ENCODE results near the gene HDAC7. TPM values are rescaled to one million over a fixed set of nuclear protein-coding genes. Genes with fewer than 3 reads are reported as not detected.

The HDAC7 gene
- total RNA-seq, 1 donor from 2014 or later, result 120 TPM

DNA sequence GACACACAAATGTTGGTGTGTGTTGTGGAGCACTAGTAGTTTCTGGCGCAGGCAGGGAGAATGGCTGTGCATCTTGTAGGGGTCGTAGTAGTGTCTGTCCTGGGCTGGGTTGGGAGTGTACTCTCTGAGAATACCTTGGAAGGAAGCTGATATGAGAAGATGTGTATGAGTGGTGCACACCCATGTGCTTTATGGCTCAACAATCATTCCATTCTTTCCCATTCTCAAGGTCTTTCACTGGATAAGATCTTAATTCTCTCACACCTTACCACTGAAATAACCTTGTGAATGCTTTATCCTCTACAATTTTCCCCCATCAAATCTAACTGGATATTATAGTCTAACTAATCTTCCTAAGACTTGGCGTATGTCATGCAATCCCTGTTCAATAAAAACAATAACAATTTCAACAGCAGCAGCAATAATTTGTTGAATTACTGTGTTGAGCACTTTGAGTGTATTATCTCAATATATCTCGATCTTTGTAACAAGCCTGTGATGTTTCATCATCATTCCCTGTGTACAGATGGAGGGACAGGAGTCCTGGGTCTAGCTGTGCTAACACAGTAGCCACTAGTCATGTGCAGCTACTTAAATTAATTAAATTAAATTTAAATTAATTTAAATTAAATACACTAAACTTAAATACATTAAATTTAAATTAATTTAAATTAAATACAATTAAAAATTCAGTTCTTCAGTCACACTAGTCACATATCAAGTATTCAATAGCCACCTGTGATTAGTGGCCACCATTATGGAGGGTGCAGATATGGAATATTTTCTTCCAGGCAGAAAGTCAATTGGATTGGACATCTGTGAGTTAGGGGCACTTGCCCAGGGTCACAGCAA lies 50.2 kb downstream of the HDAC7 start:
- H3K9me3 Mint-ChIP-seq (ENCODE audit: unreplicated experiment), result no peaks in the 10 kb centered on the region
- peaks cover 24% of the 10 kb centered on the region for H3K4me1 Mint-ChIP-seq (ENCODE audit: unreplicated experiment)
- H3K27me3 Mint-ChIP-seq (ENCODE audit: unreplicated experiment), result no peaks in the 10 kb centered on the region
- H3K36me3 Mint-ChIP-seq (ENCODE audit: unreplicated experiment), result no peaks in the 10 kb centered on the region
- no peak overlapping the region for H3K4me3 Mint-ChIP-seq (ENCODE audit: unreplicated experiment)
- no peak overlapping the region for H3K27ac Mint-ChIP-seq (ENCODE audit: unreplicated experiment)
- no peak for DNase-seq (ENCODE audit: extremely low spot score, unreplicated experiment)
- TF ChIP-seq, protein P1, sequence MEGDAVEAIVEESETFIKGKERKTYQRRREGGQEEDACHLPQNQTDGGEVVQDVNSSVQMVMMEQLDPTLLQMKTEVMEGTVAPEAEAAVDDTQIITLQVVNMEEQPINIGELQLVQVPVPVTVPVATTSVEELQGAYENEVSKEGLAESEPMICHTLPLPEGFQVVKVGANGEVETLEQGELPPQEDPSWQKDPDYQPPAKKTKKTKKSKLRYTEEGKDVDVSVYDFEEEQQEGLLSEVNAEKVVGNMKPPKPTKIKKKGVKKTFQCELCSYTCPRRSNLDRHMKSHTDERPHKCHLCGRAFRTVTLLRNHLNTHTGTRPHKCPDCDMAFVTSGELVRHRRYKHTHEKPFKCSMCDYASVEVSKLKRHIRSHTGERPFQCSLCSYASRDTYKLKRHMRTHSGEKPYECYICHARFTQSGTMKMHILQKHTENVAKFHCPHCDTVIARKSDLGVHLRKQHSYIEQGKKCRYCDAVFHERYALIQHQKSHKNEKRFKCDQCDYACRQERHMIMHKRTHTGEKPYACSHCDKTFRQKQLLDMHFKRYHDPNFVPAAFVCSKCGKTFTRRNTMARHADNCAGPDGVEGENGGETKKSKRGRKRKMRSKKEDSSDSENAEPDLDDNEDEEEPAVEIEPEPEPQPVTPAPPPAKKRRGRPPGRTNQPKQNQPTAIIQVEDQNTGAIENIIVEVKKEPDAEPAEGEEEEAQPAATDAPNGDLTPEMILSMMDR (IDR thresholded peaks at IDR 0.05), result no peak

GRCh38 chr12:47768323-47768811 lies 51.3 kb downstream of the HDAC7 start:
- H3K9me3 Mint-ChIP-seq (ENCODE audit: unreplicated experiment), result no peaks in the 10 kb centered on the region
- no peak overlapping the region for H3K27ac Mint-ChIP-seq (ENCODE audit: unreplicated experiment)
- H3K4me1 Mint-ChIP-seq (ENCODE audit: unreplicated experiment), result peaks cover 19% of the 10 kb centered on the region
- H3K4me3 Mint-ChIP-seq (ENCODE audit: unreplicated experiment), result no peak overlapping the region
- no peaks in the 10 kb centered on the region for H3K36me3 Mint-ChIP-seq (ENCODE audit: unreplicated experiment)
- DNase-seq (ENCODE audit: extremely low spot score, unreplicated experiment), result no peak
- TF ChIP-seq, protein P1 (IDR thresholded peaks at IDR 0.05), result no peak
- no peaks in the 10 kb centered on the region for H3K27me3 Mint-ChIP-seq (ENCODE audit: unreplicated experiment)

GRCh38 chr12:47767216-47767724 lies 52.4 kb downstream of the HDAC7 start:
- Mint-ChIP-seq H3K4me3 (ENCODE audit: unreplicated experiment) (no peak overlapping the region), H3K27ac (ENCODE audit: unreplicated experiment) (no peak overlapping the region), H3K4me1 (ENCODE audit: unreplicated experiment) (peaks cover 20% of the 10 kb centered on the region), H3K36me3 (ENCODE audit: unreplicated experiment) (no peaks in the 10 kb centered on the region), H3K9me3 (ENCODE audit: unreplicated experiment) (no peaks in the 10 kb centered on the region), H3K27me3 (ENCODE audit: unreplicated experiment) (no peaks in the 10 kb centered on the region)
- DNase-seq (ENCODE audit: extremely low spot score, unreplicated experiment), result no peak
- TF ChIP-seq, protein P1 (IDR thresholded peaks at IDR 0.05), result peak; percentile 64

DNA sequence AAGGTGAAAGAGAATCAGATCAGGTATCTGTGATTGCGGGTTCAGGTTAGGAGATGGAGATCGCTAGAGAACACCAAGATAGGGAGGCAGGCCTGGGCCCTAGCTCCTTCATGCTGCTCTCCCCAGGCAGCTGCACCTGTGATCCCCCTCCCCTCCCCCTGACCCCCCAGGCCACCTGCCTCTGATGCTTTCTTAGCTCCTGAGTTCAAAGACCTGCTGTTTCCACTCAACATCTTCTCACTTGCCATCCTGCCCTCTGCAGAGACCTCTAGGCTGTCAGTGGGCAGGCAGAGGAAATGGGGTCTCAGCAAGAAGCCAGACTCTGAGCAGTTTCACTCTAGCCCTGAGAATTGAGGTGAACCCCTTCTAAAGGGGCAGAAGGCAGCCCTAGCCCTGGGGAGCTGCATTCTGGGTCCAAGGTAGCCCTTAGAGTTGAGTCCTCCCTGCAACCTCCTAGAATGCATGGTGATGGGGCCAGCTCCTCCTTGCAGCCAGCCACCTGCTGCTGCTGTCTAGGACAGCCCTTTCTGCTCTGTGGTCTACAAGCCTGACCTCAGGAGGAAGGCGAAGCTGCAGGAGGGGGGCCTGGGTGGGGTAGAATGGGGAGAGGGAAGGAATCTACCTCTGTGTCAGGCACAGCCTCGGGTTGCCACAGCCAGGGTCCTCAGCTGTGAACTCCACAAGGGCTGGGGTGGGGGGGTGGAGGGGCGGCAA lies 53.0 kb downstream of the HDAC7 start:
- Mint-ChIP-seq H3K4me3 (ENCODE audit: unreplicated experiment) (no peak overlapping the region), H3K9me3 (ENCODE audit: unreplicated experiment) (no peaks in the 10 kb centered on the region), H3K36me3 (ENCODE audit: unreplicated experiment) (no peaks in the 10 kb centered on the region), H3K27ac (ENCODE audit: unreplicated experiment) (no peak overlapping the region), H3K27me3 (ENCODE audit: unreplicated experiment) (no peaks in the 10 kb centered on the region), H3K4me1 (ENCODE audit: unreplicated experiment) (peaks cover 20% of the 10 kb centered on the region)
- no peak for DNase-seq (ENCODE audit: extremely low spot score, unreplicated experiment)
- TF ChIP-seq, protein P1 (IDR thresholded peaks at IDR 0.05), result no peak
